Activated T-helper 1 cell treated with Interleukin-2 at 50 U/mL for 16 hours (primary cell): ENCODE results near the gene TMEM121.

Source experiments
- DNase-seq: peaks from one replicate; pipeline ENCODE4 v3.0.0-alpha.2; 2020; ENCODE audit warnings: low read depth

The TMEM121 gene

GRCh38 chr14:105525861-105526775 is at the start of gene TMEM121:
TMEM121 (plus strand) TSS chr14:105526583; CDS start chr14:105528835, 2,252 bp downstream.
- peak; percentile 29 for DNase-seq

GRCh38 chr14:105476831-105477659 is 49.3 kb upstream of the TMEM121 start:
- DNase-seq: no peak

GRCh38 chr14:105477660-105478397 is 48.6 kb upstream of the TMEM121 start:
- DNase-seq: no peak

- DNase-seq: no peak
These were observed 47.8 kb upstream of the TMEM121 start for GRCh38 chr14:105478398-105479251.

GRCh38 chr14:105479431-105480158 is 46.8 kb upstream of the TMEM121 start:
- no peak for DNase-seq

GRCh38 chr14:105480199-105480746 is 46.1 kb upstream of the TMEM121 start:
- DNase-seq: no peak

GRCh38 chr14:105480807-105481801 is 45.3 kb upstream of the TMEM121 start:
- DNase-seq: peak; percentile 83

- peak; percentile 91 for DNase-seq
These were observed 44.4 kb upstream of the TMEM121 start for GRCh38 chr14:105481886-105482457.

GRCh38 chr14:105482486-105483110 is 43.8 kb upstream of the TMEM121 start:
- DNase-seq: no peak

- DNase-seq: no peak
These were observed 42.9 kb upstream of the TMEM121 start for GRCh38 chr14:105483300-105484068.

- peak; percentile 55 for DNase-seq
These were observed 42.0 kb upstream of the TMEM121 start for GRCh38 chr14:105484069-105484996.

GRCh38 chr14:105484997-105485393 is 41.4 kb upstream of the TMEM121 start:
- no peak for DNase-seq

- no peak for DNase-seq
These were observed 40.6 kb upstream of the TMEM121 start for GRCh38 chr14:105485739-105486162.

GRCh38 chr14:105486163-105486973 is 40.0 kb upstream of the TMEM121 start, which contains the start of gene CRIP1:
CRIP1 (plus strand) TSS chr14:105486886; CDS start chr14:105487260, 374 bp downstream.
- DNase-seq: no peak

- DNase-seq: no peak
These were observed 39.4 kb upstream of the TMEM121 start for GRCh38 chr14:105486974-105487448.
